Astrocyte (in vitro differentiated cells and primary cell): ENCODE measurements around the gene UBE2QL1.

Experiments
- EZH2 ChIP-seq: IDR thresholded peaks from 2 replicates; pipeline ENCODE4 v1.6.1; 2012; ENCODE audit warnings: mild to moderate bottlenecking, low read length, inconsistent platforms; ENCODE audit not compliant: insufficient read depth
- TF ChIP-seq, protein P1 (sequence below): IDR thresholded peaks from 2 replicates; pipeline ENCODE4 v1.5.1; 2011; ENCODE audit warnings: low read depth, mild to moderate bottlenecking, inconsistent platforms, low read length, moderate library complexity; ENCODE audit not compliant: insufficient read depth

DNA sequence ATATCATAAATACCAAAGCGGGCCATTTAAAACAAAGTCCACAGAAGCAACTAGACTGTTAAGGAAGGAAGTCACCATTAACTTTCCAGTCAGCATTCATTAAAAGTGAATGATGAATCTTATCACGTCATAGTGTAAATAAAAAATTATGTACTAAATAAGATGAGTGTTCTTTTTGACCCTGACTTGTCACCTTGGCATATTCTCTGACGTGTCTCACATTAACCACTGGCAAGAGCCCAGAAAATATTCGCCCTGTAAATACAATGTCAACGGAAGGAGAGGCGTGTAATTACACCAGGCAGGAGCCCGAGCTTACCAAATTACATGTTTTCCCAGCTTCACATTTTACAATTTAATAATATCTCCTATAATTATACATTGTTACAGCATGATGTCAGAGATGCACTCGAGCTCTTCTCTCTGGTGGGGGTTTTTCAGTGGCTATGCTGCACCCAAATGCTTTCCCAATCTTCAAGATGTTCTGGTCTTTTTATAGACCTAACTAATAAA lies 29.3 kb upstream of the UBE2QL1 start:
- TF ChIP-seq, protein P1, sequence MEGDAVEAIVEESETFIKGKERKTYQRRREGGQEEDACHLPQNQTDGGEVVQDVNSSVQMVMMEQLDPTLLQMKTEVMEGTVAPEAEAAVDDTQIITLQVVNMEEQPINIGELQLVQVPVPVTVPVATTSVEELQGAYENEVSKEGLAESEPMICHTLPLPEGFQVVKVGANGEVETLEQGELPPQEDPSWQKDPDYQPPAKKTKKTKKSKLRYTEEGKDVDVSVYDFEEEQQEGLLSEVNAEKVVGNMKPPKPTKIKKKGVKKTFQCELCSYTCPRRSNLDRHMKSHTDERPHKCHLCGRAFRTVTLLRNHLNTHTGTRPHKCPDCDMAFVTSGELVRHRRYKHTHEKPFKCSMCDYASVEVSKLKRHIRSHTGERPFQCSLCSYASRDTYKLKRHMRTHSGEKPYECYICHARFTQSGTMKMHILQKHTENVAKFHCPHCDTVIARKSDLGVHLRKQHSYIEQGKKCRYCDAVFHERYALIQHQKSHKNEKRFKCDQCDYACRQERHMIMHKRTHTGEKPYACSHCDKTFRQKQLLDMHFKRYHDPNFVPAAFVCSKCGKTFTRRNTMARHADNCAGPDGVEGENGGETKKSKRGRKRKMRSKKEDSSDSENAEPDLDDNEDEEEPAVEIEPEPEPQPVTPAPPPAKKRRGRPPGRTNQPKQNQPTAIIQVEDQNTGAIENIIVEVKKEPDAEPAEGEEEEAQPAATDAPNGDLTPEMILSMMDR: no peak
- TF ChIP-seq EZH2: no peak
